BJ (cell line): Measurements from ENCODE around the gene DNAAF8. TPM values are rescaled to one million over a fixed set of nuclear protein-coding genes. Genes with fewer than 3 reads are reported as not detected.

ENCODE experiments used
- CTCF ChIA-PET: fragments of 350-600 bp; formaldehyde crosslinking; extraction: SDS; loops from one replicate; lab custom pipeline; 2021; ENCODE audit warnings: antibody characterized with exemption, inconsistent platforms; lab: Yijun Ruan, JAX
- POLR2A ChIA-PET: fragments of 300-600 bp; sonication (Branson Sonifier 250); formaldehyde crosslinking; extraction: SDS; loops from one replicate; lab custom pipeline; 2021; ENCODE audit warnings: antibody characterized with exemption; lab: Charles Lee
- DNase-seq: peaks from one replicate; pipeline ENCODE4 v3.0.0-alpha.2; 2011; ENCODE audit warnings: low read depth
- H3K27me3 ChIP-seq: 2 replicates; pipeline ENCODE4 v1.6.0; 2011; ENCODE audit warnings: low read length; ENCODE audit not compliant: control insufficient read depth, insufficient read depth
- H3K36me3 ChIP-seq: 2 replicates; pipeline ENCODE4 v1.5.1; 2011; ENCODE audit warnings: low read length; ENCODE audit not compliant: control insufficient read depth, insufficient read depth
- H3K4me3 ChIP-seq: 2 replicates; pipeline ENCODE4 v1.5.1; 2011; ENCODE audit warnings: low read depth, mild to moderate bottlenecking, control low read depth, low read length
- polyA plus RNA-seq: library from polyadenylated mRNA; depleted of rRNA; stranded (reverse); fragments of >200 nt; gene quantifications from 2 replicates; pipeline ENCODE4 v1.2.3, GENCODE V29; 2011
- TF ChIP-seq, protein P1 (sequence below): IDR thresholded peaks from 2 replicates; pipeline ENCODE4 v1.5.1; 2011; ENCODE audit warnings: low read depth, mild to moderate bottlenecking, control low read depth, inconsistent platforms, low read length, moderate library complexity; ENCODE audit not compliant: insufficient read depth

DNAAF8 gene
- polyA plus RNA-seq, 1 experiment, result 2.2 TPM

- ChIA-PET CTCF (interaction anchor here (0.8 kb wide), 1 partner anchor 34 kb away, joined by 5 read pairs; no protein-coding TSS in a partner anchor), POLR2A (no interaction called here)
- TF ChIP-seq, protein P1, sequence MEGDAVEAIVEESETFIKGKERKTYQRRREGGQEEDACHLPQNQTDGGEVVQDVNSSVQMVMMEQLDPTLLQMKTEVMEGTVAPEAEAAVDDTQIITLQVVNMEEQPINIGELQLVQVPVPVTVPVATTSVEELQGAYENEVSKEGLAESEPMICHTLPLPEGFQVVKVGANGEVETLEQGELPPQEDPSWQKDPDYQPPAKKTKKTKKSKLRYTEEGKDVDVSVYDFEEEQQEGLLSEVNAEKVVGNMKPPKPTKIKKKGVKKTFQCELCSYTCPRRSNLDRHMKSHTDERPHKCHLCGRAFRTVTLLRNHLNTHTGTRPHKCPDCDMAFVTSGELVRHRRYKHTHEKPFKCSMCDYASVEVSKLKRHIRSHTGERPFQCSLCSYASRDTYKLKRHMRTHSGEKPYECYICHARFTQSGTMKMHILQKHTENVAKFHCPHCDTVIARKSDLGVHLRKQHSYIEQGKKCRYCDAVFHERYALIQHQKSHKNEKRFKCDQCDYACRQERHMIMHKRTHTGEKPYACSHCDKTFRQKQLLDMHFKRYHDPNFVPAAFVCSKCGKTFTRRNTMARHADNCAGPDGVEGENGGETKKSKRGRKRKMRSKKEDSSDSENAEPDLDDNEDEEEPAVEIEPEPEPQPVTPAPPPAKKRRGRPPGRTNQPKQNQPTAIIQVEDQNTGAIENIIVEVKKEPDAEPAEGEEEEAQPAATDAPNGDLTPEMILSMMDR, result no peak
- Histone ChIP-seq H3K4me3 (peak within 1 kb of the TSS; percentile 82), H3K27me3 (no peaks in the 10 kb centered on the region), H3K36me3 (peaks cover 38% of the 10 kb centered on the region)
- DNase-seq, result peak; percentile 70
These were observed 40.9 kb upstream of the DNAAF8 start, which contains the start of gene NUDT16L1 for GRCh38 chr16:4693296-4693955. Gene NUDT16L1, plus strand, starts transcription at chr16:4693562. Its CDS starts 165 bp downstream, at chr16:4693727.

DNA sequence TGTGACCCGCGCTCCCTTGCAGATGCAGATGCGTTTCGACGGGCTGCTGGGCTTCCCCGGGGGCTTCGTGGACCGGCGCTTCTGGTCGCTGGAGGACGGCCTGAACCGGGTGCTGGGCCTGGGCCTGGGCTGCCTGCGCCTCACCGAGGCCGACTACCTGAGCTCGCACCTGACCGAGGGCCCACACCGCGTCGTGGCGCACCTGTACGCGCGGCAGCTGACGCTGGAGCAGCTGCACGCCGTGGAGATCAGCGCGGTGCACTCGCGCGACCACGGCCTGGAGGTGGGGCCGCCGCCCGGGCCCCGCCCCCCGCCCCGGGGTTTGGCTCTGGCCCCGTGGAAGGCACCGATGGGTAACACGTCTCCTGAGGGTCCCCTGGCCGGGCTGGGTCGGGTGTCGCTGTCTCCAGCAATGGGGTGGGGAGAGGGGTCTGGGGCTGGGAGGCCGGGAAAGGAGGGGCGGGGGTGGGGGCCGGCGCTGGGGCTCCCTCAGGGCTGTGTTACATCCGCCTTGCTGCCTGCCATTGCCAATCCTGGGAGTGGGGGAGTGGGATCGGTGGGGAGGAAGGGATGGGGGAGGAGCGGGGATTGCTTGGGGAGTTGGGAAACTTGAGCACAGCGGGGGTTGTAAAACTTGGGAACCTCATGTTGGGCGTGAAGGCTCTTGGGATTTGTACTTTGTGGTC, 40.2 kb upstream of the DNAAF8 start:
- Histone ChIP-seq H3K4me3 (peak overlapping the region; percentile 82), H3K36me3 (peaks cover 44% of the 10 kb centered on the region), H3K27me3 (no peaks in the 10 kb centered on the region)
- POLR2A ChIA-PET, result no interaction called here
- CTCF ChIA-PET, result no interaction called here
- no peak for DNase-seq
- TF ChIP-seq, protein P1, result no peak

GRCh38 chr16:4694642-4695451, 39.5 kb upstream of the DNAAF8 start:
- TF ChIP-seq, protein P1, result 0 out of 2 replicates have a peak, but pooled peaks have one; percentile 30
- ChIA-PET POLR2A (no interaction called here), CTCF (interaction anchor here (1.1 kb wide), 1 partner anchor 23 kb away, joined by 3 read pairs; no protein-coding TSS in a partner anchor)
- no peak for DNase-seq
- Histone ChIP-seq H3K27me3 (no peaks in the 10 kb centered on the region), H3K36me3 (peaks cover 44% of the 10 kb centered on the region), H3K4me3 (peak overlapping the region; percentile 82)

DNA sequence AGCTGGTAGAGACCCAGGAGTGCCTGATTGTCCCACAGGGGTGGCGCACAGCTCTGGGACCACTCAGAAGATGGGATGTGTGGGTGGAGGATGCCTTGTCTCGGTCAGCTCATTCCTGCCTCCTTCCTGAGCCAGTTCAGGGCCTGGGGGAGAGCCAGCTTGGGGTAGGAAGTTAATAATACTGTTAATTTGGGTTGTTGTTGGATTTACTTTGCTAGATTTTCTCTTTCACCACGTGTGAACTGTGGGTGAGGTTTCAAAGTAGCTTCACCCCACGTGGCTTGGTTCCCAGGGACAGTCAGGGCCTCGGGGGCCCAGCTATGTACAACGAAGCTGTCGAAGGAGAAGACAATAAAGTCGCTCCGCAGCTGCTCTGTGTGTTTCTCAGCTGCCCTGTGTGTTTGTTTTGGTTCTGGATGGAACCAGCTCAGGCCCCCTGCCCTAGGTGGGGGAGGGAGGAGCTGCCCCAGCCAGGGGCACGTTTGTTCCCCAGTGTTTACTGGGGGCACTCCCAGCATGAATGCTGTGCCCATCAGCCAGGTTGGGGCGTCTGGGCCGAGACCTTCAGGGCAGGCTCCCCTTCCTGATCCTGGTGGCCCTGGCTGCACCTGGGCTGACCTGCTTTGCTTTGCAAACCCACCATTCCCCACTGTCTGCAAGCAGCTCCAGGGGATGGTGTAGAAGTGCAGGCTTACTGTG, 38.7 kb upstream of the DNAAF8 start:
- CTCF ChIA-PET, result interaction anchor here (0.8 to 1.1 kb wide), 3 partner anchors 22 to 260 kb away, joined by 3 read pairs; no protein-coding TSS in a partner anchor
- DNase-seq, result no peak
- Histone ChIP-seq H3K36me3 (peaks cover 44% of the 10 kb centered on the region), H3K27me3 (no peaks in the 10 kb centered on the region), H3K4me3 (no peak overlapping the region)
- TF ChIP-seq, protein P1, result no peak
- POLR2A ChIA-PET, result no interaction called here
